Neural progenitor cell (in vitro differentiated cells): ENCODE measurements around the gene CRISP3. TPM values are rescaled to one million over a fixed set of nuclear protein-coding genes. Genes with fewer than 3 reads are reported as not detected.

ENCODE experiments used
- DNase-seq: peaks from one replicate; pipeline ENCODE4 v3.0.0-alpha.2; 2016; ENCODE audit warnings: low spot score
- H2AFZ ChIP-seq: fragments of 200-600 bp; sonication (generic); replicated peaks from 2 replicates; pipeline ENCODE4 v1.6.1; 2016; ENCODE audit warnings: antibody characterized with exemption
- H3F3A ChIP-seq: fragments of 200-600 bp; sonication (generic); 2 replicates; pipeline ENCODE4 v1.6.1; 2016; ENCODE audit warnings: antibody characterized with exemption, low read depth
- H3K27ac ChIP-seq: fragments of 200-600 bp; sonication (generic); 2 replicates; pipeline ENCODE4 v1.5.1; 2016; ENCODE audit warnings: mild to moderate bottlenecking
- H3K27me3 ChIP-seq: fragments of 200-600 bp; sonication (generic); 2 replicates; pipeline ENCODE4 v1.6.1; 2016; ENCODE audit warnings: mild to moderate bottlenecking, moderate library complexity
- H3K36me3 ChIP-seq: fragments of 200-600 bp; sonication (generic); 2 replicates; pipeline ENCODE4 v1.5.1; 2016
- H3K4me1 ChIP-seq: fragments of 200-600 bp; sonication (generic); 2 replicates; pipeline ENCODE4 v1.6.1; 2016; ENCODE audit warnings: mixed run types
- H3K4me2 ChIP-seq: fragments of 200-600 bp; sonication (generic); 2 replicates; pipeline ENCODE4 v1.6.1; 2016
- H3K4me3 ChIP-seq: fragments of 200-600 bp; sonication (generic); 2 replicates; pipeline ENCODE4 v1.5.1; 2016
- H3K79me2 ChIP-seq: fragments of 200-600 bp; sonication (generic); 2 replicates; pipeline ENCODE4 v1.6.1; 2016; ENCODE audit warnings: low read depth
- H3K9ac ChIP-seq: fragments of 200-600 bp; sonication (generic); 2 replicates; pipeline ENCODE4 v1.6.1; 2016
- H3K9me3 ChIP-seq: fragments of 200-600 bp; sonication (generic); 2 replicates; pipeline ENCODE4 v1.5.1; 2016; ENCODE audit warnings: low read depth
- H4K20me1 ChIP-seq: fragments of 200-600 bp; sonication (generic); 2 replicates; pipeline ENCODE4 v1.6.1; 2016; ENCODE audit warnings: low read depth
- H3K27ac Mint-ChIP-seq: 3 replicates; pipeline ENCODE4 v1.8.0; 2021; ENCODE audit warnings: mixed read lengths
- H3K27me3 Mint-ChIP-seq: 2 replicates; pipeline ENCODE4 v1.8.0; 2022; ENCODE audit warnings: low read depth, mild to moderate bottlenecking, inconsistent platforms, moderate library complexity, mixed read lengths; ENCODE audit not compliant: insufficient read depth
- H3K36me3 Mint-ChIP-seq: 3 replicates; pipeline ENCODE4 v1.8.0; 2021; ENCODE audit warnings: mixed read lengths
- H3K4me1 Mint-ChIP-seq: 3 replicates; pipeline ENCODE4 v1.8.0; 2021; ENCODE audit warnings: mixed read lengths
- H3K4me3 Mint-ChIP-seq: 3 replicates; pipeline ENCODE4 v1.8.0; 2021; ENCODE audit warnings: mild to moderate bottlenecking, moderate library complexity, mixed read lengths
- H3K9me3 Mint-ChIP-seq: 3 replicates; pipeline ENCODE4 v1.8.0; 2020; ENCODE audit warnings: mixed read lengths
- CTCF ChIP-seq: fragments of 200-600 bp; sonication (generic); IDR thresholded peaks from 2 replicates; pipeline ENCODE4 v1.5.1; 2017; ENCODE audit warnings: antibody characterized with exemption, mild to moderate bottlenecking
- EZH2 ChIP-seq: fragments of 200-600 bp; sonication (generic); IDR thresholded peaks from 2 replicates; pipeline ENCODE4 v1.6.1; 2017; ENCODE audit warnings: antibody characterized with exemption, mild to moderate bottlenecking, moderate library complexity
- EZH2phosphoT487 ChIP-seq: fragments of 200-600 bp; sonication (generic); IDR thresholded peaks from 2 replicates; pipeline ENCODE4 v1.6.1; 2017; ENCODE audit warnings: antibody characterized with exemption
- total RNA-seq: library from RNA; depleted of rRNA; stranded (reverse); fragments of >200 nt; gene quantifications from 2 replicates; pipeline ENCODE4 v1.2.3, GENCODE V29; 2015; ENCODE audit warnings: low replicate concordance

The CRISP3 gene
- total RNA-seq, 1 donor from 2014 or later = not detected

DNA sequence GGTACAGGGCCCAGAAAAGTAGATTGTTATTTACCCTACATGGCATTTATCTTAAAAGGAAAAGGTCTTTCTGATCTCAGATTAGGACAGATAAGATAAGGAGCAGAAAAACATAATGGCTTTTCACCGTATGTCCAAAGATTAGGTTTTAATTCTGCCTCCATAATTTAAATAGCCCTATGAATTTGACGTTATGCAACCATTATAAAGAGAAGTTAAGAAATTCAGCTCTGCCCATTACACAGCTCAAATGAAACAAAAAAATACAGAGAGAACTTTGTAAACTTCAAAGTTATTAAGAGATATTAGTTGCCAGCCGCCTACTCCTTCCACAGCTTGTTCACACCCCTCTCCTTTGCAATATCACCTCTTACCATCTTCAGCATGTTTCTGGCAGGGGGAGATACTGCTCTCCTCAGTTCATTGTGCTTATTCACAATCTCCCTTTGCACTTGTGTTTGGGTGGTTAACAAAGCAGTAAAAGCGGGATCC lies 8.1 kb downstream of the CRISP3 start:
- H3K79me2 ChIP-seq = no peaks in the 10 kb centered on the region
- no peak overlapping the region for H3K27ac ChIP-seq
- no peak for DNase-seq
- TF ChIP-seq EZH2phosphoT487 = no peak
- TF ChIP-seq EZH2 = no peak
- no peak for TF ChIP-seq CTCF
- no peak overlapping the region for H2AFZ ChIP-seq
- no peaks in the 10 kb centered on the region for H3K27me3 Mint-ChIP-seq
- no peaks in the 10 kb centered on the region for H3K36me3 Mint-ChIP-seq
- H3K4me3 ChIP-seq = no peak overlapping the region
- H3K4me3 Mint-ChIP-seq = no peak overlapping the region
- H3F3A ChIP-seq = no peaks in the 10 kb centered on the region
- H3K9me3 ChIP-seq = no peaks in the 10 kb centered on the region
- H3K4me2 ChIP-seq = no peak overlapping the region
- no peaks in the 10 kb centered on the region for H3K27me3 ChIP-seq
- no peak overlapping the region for H3K27ac Mint-ChIP-seq
- no peaks in the 10 kb centered on the region for H3K36me3 ChIP-seq
- no peaks in the 10 kb centered on the region for H3K4me1 ChIP-seq
- H3K4me1 Mint-ChIP-seq = no peaks in the 10 kb centered on the region
- H4K20me1 ChIP-seq = no peaks in the 10 kb centered on the region
- no peak overlapping the region for H3K9ac ChIP-seq
- no peaks in the 10 kb centered on the region for H3K9me3 Mint-ChIP-seq

DNA sequence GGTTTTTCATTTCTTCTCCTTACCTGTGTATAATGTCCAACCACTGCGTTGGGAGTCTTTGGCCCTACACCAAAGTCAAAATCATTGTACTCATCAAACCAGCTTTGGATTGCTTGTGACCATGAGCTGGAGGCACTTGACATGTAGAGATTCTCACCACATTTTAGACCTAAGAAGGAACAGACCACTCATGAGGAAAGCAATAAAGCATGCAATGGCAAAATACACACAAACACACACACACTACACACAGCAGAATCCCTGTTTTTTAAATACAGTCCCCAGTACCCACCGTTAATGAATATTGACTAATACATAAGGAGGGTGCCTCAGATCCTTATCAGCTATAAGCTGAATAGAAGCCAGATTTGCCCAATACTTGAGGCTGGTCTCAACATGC lies 10.5 kb downstream of the CRISP3 start:
- no peaks in the 10 kb centered on the region for H4K20me1 ChIP-seq
- no peaks in the 10 kb centered on the region for H3K36me3 ChIP-seq
- H3K79me2 ChIP-seq = no peaks in the 10 kb centered on the region
- no peak overlapping the region for H2AFZ ChIP-seq
- no peaks in the 10 kb centered on the region for H3K9me3 Mint-ChIP-seq
- H3K27me3 Mint-ChIP-seq = no peaks in the 10 kb centered on the region
- no peak overlapping the region for H3K4me3 Mint-ChIP-seq
- H3K4me1 ChIP-seq = no peaks in the 10 kb centered on the region
- H3K36me3 Mint-ChIP-seq = no peaks in the 10 kb centered on the region
- no peak overlapping the region for H3K27ac ChIP-seq
- H3K27ac Mint-ChIP-seq = no peak overlapping the region
- no peak for DNase-seq
- no peak overlapping the region for H3K9ac ChIP-seq
- no peaks in the 10 kb centered on the region for H3F3A ChIP-seq
- no peaks in the 10 kb centered on the region for H3K4me1 Mint-ChIP-seq
- TF ChIP-seq CTCF (no peak), EZH2phosphoT487 (no peak), EZH2 (no peak)
- no peaks in the 10 kb centered on the region for H3K27me3 ChIP-seq
- no peak overlapping the region for H3K4me2 ChIP-seq
- H3K4me3 ChIP-seq = no peak overlapping the region
- no peaks in the 10 kb centered on the region for H3K9me3 ChIP-seq

DNA sequence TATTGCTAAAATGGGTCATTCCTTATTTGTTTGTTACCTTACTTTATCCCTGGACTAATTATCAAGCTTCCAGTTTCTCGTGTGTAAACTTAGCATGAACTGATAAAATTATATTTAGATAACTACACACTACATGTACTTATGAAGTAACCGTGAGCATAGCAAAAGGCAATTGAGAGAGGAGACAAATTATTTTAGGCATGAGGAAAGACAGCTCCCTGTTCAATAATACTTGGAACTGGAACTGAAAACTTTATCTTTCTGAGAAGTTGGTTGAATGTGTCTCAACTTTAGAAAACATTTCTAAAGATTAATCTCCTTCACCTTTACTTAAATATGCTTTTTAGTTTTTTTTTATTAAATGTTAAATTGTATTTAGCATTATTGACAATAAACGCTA lies 11.4 kb downstream of the CRISP3 start:
- H3K79me2 ChIP-seq = no peaks in the 10 kb centered on the region
- no peaks in the 10 kb centered on the region for H3K4me1 ChIP-seq
- Mint-ChIP-seq H3K4me3 (no peak overlapping the region), H3K9me3 (no peaks in the 10 kb centered on the region), H3K27me3 (no peaks in the 10 kb centered on the region), H3K27ac (no peak overlapping the region), H3K4me1 (no peaks in the 10 kb centered on the region), H3K36me3 (no peaks in the 10 kb centered on the region)
- TF ChIP-seq CTCF (no peak), EZH2phosphoT487 (no peak), EZH2 (no peak)
- H3K4me3 ChIP-seq = no peak overlapping the region
- no peak overlapping the region for H3K27ac ChIP-seq
- no peak for DNase-seq
- no peak overlapping the region for H3K4me2 ChIP-seq
- H3K9ac ChIP-seq = no peak overlapping the region
- no peaks in the 10 kb centered on the region for H3K27me3 ChIP-seq
- no peaks in the 10 kb centered on the region for H3K36me3 ChIP-seq
- no peaks in the 10 kb centered on the region for H3F3A ChIP-seq
- H4K20me1 ChIP-seq = no peaks in the 10 kb centered on the region
- no peak overlapping the region for H2AFZ ChIP-seq
- no peaks in the 10 kb centered on the region for H3K9me3 ChIP-seq
